ENCODE measurements around the gene PRSS35. TPM values are rescaled to one million over a fixed set of nuclear protein-coding genes. Genes with fewer than 3 reads are reported as not detected.
"Not testable (repeated sequence)": the region's sequence is repeated elsewhere in the genome, so short reads cannot be mapped to it uniquely, and the experiment has no call there.

Gene PRSS35
- polyA plus RNA-seq, 1 experiment, result 0.37 TPM

GRCh38 chr6:83558975-83559374, 46.6 kb downstream of the PRSS35 start:
- Histone ChIP-seq H3K36me3 (ENCODE audit: control insufficient read depth, insufficient read depth, low read length) (no peaks in the 10 kb centered on the region), H3K27me3 (ENCODE audit: control insufficient read depth, insufficient read depth, low read length) (no peaks in the 10 kb centered on the region), H3K4me3 (ENCODE audit: low read depth, low read length) (no peak overlapping the region)
- no peak for TF ChIP-seq CTCF (IDR thresholded peaks at IDR 0.05; ENCODE audit: insufficient read depth, low read depth, low read length)
- ChIA-PET POLR2A (no interaction called here), CTCF (no interaction called here)
- no peak for DNase-seq (ENCODE audit: low read depth)

- H3K36me3 ChIP-seq (ENCODE audit: control insufficient read depth, insufficient read depth, low read length); POLR2A ChIA-PET; H3K27me3 ChIP-seq (ENCODE audit: control insufficient read depth, insufficient read depth, low read length); DNase-seq (ENCODE audit: low read depth); H3K4me3 ChIP-seq (ENCODE audit: low read depth, low read length); CTCF ChIA-PET: not testable (repeated sequence)
Observed at GRCh38 chr6:83571663-83572185, 59.4 kb downstream of the PRSS35 start.

- ChIA-PET CTCF (no interaction called here), POLR2A (no interaction called here)
- DNase-seq (ENCODE audit: low read depth), result no peak
- TF ChIP-seq CTCF (IDR thresholded peaks at IDR 0.05; ENCODE audit: insufficient read depth, low read depth, low read length), result no peak
- no peaks in the 10 kb centered on the region for H3K36me3 ChIP-seq (ENCODE audit: control insufficient read depth, insufficient read depth, low read length)
- H3K27me3 ChIP-seq (ENCODE audit: control insufficient read depth, insufficient read depth, low read length), result peaks cover 4% of the 10 kb centered on the region; the same call in 1 of the 2 replicates
- H3K4me3 ChIP-seq (ENCODE audit: low read depth, low read length), result no peak overlapping the region
Observed at GRCh38 chr6:83574783-83575182, 62.4 kb downstream of the PRSS35 start.

Other genes starting within 250 kb of the PRSS35 start
- 5.5 and 11.3 TPM in 2 replicates for gene ME1, start 81.5 kb upstream of the PRSS35 start, polyA plus RNA-seq (2011; rRNA removed)
- gene SNAP91, start 196.6 kb downstream of the PRSS35 start, polyA plus RNA-seq (2011; rRNA removed), result not detected in 2 replicates